ENCODE data around the gene LYRM9. TPM values are rescaled to one million over a fixed set of nuclear protein-coding genes. Genes with fewer than 3 reads are reported as not detected.

Gene LYRM9
- total RNA-seq, 1 donor from 2014 or later, result 2.9 TPM

DNA sequence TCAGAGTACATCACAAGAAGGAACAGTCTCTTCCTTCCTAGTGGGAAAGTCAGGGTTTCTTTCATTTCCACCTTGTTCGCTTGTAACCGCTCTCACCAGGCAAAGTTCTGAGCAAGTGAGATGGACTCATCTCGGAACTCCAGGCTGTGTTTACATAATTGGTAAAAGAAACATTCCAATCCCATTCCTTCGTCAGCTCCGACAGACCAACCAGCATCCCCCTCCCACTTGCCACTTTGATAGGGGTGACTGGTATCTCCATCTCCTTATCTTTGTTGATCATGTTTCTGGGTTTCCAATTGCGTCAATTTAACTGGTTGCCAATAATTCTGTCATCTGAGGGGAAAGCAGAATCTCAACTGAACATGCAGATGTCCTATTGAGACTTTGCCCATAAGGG, 36.8 kb upstream of the LYRM9 start:
- no peak for DNase-seq (ENCODE audit: low read depth)
- H3K4me3 ChIP-seq (ENCODE audit: low read depth, low read length), result no peak overlapping the region
- TF ChIP-seq, protein P1, sequence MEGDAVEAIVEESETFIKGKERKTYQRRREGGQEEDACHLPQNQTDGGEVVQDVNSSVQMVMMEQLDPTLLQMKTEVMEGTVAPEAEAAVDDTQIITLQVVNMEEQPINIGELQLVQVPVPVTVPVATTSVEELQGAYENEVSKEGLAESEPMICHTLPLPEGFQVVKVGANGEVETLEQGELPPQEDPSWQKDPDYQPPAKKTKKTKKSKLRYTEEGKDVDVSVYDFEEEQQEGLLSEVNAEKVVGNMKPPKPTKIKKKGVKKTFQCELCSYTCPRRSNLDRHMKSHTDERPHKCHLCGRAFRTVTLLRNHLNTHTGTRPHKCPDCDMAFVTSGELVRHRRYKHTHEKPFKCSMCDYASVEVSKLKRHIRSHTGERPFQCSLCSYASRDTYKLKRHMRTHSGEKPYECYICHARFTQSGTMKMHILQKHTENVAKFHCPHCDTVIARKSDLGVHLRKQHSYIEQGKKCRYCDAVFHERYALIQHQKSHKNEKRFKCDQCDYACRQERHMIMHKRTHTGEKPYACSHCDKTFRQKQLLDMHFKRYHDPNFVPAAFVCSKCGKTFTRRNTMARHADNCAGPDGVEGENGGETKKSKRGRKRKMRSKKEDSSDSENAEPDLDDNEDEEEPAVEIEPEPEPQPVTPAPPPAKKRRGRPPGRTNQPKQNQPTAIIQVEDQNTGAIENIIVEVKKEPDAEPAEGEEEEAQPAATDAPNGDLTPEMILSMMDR (conservative IDR thresholded peaks at IDR 0.05; ENCODE audit: low read depth, low read length), result no peak

- DNase-seq (ENCODE audit: low read depth), result no peak
- TF ChIP-seq, protein P1 (conservative IDR thresholded peaks at IDR 0.05; ENCODE audit: low read depth, low read length), result no peak
- H3K4me3 ChIP-seq (ENCODE audit: low read depth, low read length), result no peak overlapping the region
These were observed 35.4 kb upstream of the LYRM9 start for GRCh38 chr17:27928587-27928986.

DNA sequence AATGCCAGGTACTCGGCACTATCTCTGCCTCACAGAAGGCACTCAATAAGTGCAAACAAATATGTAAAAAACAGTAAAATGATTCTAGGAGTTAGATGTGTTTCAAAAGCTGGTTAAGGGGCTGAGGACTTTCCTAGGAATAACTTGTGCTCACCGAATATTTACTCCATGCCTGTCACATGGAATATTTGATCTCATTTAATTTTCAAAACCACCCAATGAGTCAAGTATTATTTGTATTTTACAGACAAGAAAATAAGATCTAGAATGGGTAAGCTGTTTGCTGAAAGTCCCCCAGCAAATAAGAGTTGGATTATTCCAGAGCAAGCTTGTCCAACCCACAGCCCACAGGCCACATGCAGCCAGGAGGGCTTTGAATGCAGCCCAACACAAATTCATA, 34.6 kb upstream of the LYRM9 start:
- TF ChIP-seq, protein P1 (conservative IDR thresholded peaks at IDR 0.05; ENCODE audit: low read depth, low read length), result no peak
- no peak for DNase-seq (ENCODE audit: low read depth)
- H3K4me3 ChIP-seq (ENCODE audit: low read depth, low read length), result no peak overlapping the region

- H3K4me3 ChIP-seq (ENCODE audit: low read depth, low read length), result no peak overlapping the region
- TF ChIP-seq, protein P1 (conservative IDR thresholded peaks at IDR 0.05; ENCODE audit: low read depth, low read length), result no peak
- no peak for DNase-seq (ENCODE audit: low read depth)
These were observed 28.4 kb upstream of the LYRM9 start for GRCh38 chr17:27921599-27921998.

GRCh38 chr17:27921077-27921476, 27.9 kb upstream of the LYRM9 start:
- H3K4me3 ChIP-seq (ENCODE audit: low read depth, low read length), result no peak overlapping the region
- DNase-seq (ENCODE audit: low read depth), result no peak
- TF ChIP-seq, protein P1 (conservative IDR thresholded peaks at IDR 0.05; ENCODE audit: low read depth, low read length), result no peak

DNA sequence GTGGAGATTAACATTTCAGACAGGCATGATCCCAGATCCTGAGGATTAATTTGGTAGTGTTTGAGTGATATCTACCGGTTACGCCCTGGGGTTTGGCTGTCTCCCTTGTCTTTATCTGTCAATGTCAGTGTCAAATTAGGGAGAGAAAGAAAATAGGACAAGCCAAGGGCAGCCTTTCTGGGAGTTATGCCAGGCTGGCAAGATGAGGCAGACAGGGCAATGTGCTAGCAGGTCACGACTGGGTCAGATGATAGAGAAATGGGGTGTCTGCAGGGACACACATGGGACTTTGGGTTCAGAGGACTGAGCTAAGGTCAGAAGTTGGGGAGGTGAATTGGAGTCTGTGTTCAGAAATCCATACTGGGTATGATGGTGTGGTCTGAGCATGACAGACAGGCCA, 27.4 kb upstream of the LYRM9 start:
- TF ChIP-seq, protein P1 (conservative IDR thresholded peaks at IDR 0.05; ENCODE audit: low read depth, low read length), result no peak
- no peak overlapping the region for H3K4me3 ChIP-seq (ENCODE audit: low read depth, low read length)
- no peak for DNase-seq (ENCODE audit: low read depth)

DNA sequence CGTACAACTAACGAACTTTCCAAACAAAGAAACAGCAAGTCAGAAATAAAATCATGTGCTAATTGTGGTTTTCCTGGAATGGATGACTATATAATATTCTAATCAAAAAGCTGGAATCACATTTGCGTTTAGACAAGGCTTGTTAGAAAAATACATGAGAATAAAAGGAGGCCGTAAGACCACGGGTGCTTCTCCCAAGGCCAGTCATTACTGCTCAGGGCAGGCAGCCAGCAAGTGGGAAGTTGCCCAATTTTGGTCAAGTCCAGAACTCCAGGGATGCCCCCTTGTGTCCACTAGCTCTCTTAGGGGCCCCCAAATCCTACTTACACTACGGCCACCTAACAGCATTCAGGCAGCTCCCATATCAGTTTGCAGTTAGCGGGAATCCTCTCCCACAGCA, 25.9 kb upstream of the LYRM9 start:
- TF ChIP-seq, protein P1 (conservative IDR thresholded peaks at IDR 0.05; ENCODE audit: low read depth, low read length), result no peak
- no peak for DNase-seq (ENCODE audit: low read depth)
- no peak overlapping the region for H3K4me3 ChIP-seq (ENCODE audit: low read depth, low read length)

All from epithelial cell of proximal tubule (primary cell).